KMS-11 (cell line): ENCODE results near the gene ALAS2.

Experiments used
- H2AFZ ChIP-seq: fragments of 200-600 bp; sonication (generic); 2 replicates; pipeline ENCODE4 v1.6.1; 2016; ENCODE audit warnings: antibody characterized with exemption, mixed run types, low read depth
- H3K27ac ChIP-seq: fragments of 200-600 bp; sonication (generic); 2 replicates; pipeline ENCODE4 v1.6.1; 2016; ENCODE audit warnings: mild to moderate bottlenecking, mixed run types
- H3K27me3 ChIP-seq: fragments of 200-600 bp; sonication (generic); 2 replicates; pipeline ENCODE4 v1.6.1; 2017; ENCODE audit warnings: mild to moderate bottlenecking, low read depth, mixed run types, moderate library complexity; ENCODE audit not compliant: insufficient read depth
- H3K36me3 ChIP-seq: fragments of 200-600 bp; sonication (generic); 2 replicates; pipeline ENCODE4 v1.6.1; 2017; ENCODE audit warnings: mild to moderate bottlenecking, mixed run types; ENCODE audit not compliant: insufficient read depth
- H3K4me1 ChIP-seq: fragments of 200-600 bp; sonication (generic); 2 replicates; pipeline ENCODE4 v1.6.1; 2016; ENCODE audit warnings: mild to moderate bottlenecking, low read depth, mixed run types; ENCODE audit not compliant: poor library complexity, severe bottlenecking
- H3K4me2 ChIP-seq: fragments of 200-600 bp; sonication (generic); 2 replicates; pipeline ENCODE4 v1.7.0; 2016; ENCODE audit warnings: mild to moderate bottlenecking, mixed run types
- H3K4me3 ChIP-seq: fragments of 200-600 bp; sonication (generic); IDR thresholded peaks from 2 replicates; pipeline ENCODE4 v1.6.1; 2017; ENCODE audit warnings: low read depth, low read length, mixed read lengths; ENCODE audit not compliant: insufficient read depth
- H3K79me2 ChIP-seq: fragments of 200-600 bp; sonication (generic); 2 replicates; pipeline ENCODE4 v1.6.1; 2016; ENCODE audit warnings: low read depth, mixed run types; ENCODE audit not compliant: insufficient read depth
- H3K9ac ChIP-seq: fragments of 200-600 bp; sonication (generic); 2 replicates; pipeline ENCODE4 v1.6.1; 2016; ENCODE audit warnings: mild to moderate bottlenecking, mixed run types
- H4K20me1 ChIP-seq: fragments of 200-600 bp; sonication (generic); 2 replicates; pipeline ENCODE4 v1.6.1; 2016; ENCODE audit warnings: mild to moderate bottlenecking, mixed run types; ENCODE audit not compliant: insufficient read depth
- CTCF ChIP-seq: fragments of 200-600 bp; sonication (generic); conservative IDR thresholded peaks from 2 replicates; pipeline ENCODE4 v1.6.1; 2017; ENCODE audit warnings: low read depth, mild to moderate bottlenecking, antibody characterized with exemption, low read length, moderate library complexity, mixed read lengths

Gene ALAS2

GRCh38 chrX:55007656-55008055, 23.1 kb downstream of the ALAS2 start:
- H3K4me2 ChIP-seq, result no peak overlapping the region

GRCh38 chrX:55006827-55007621, 23.8 kb downstream of the ALAS2 start:
- TF ChIP-seq CTCF, result no peak

More at GRCh38 chrX:55007656-55008055, 23.1 kb downstream of the ALAS2 start:
- Histone ChIP-seq H3K4me3 (no peak overlapping the region), H3K9ac (no peak overlapping the region), H3K27me3 (no peaks in the 10 kb centered on the region), H3K27ac (no peak overlapping the region), H4K20me1 (no peaks in the 10 kb centered on the region), H3K36me3 (no peaks in the 10 kb centered on the region), H3K4me1 (no peaks in the 10 kb centered on the region), H2AFZ (no peak overlapping the region), H3K79me2 (no peaks in the 10 kb centered on the region)
- no peak for TF ChIP-seq CTCF

GRCh38 chrX:55005256-55005655, 25.5 kb downstream of the ALAS2 start:
- H3K79me2 ChIP-seq, result peaks cover 12% of the 10 kb centered on the region
- no peak for TF ChIP-seq CTCF
- no peak overlapping the region for H3K9ac ChIP-seq
- no peaks in the 10 kb centered on the region for H4K20me1 ChIP-seq
- no peak overlapping the region for H3K4me2 ChIP-seq
- H3K4me1 ChIP-seq, result peaks cover 4% of the 10 kb centered on the region
- H2AFZ ChIP-seq, result no peak overlapping the region
- H3K4me3 ChIP-seq, result no peak overlapping the region
- no peak overlapping the region for H3K27ac ChIP-seq
- H3K27me3 ChIP-seq, result no peaks in the 10 kb centered on the region
- no peaks in the 10 kb centered on the region for H3K36me3 ChIP-seq

More at GRCh38 chrX:55006827-55007621, 23.8 kb downstream of the ALAS2 start:
- no peak overlapping the region for H2AFZ ChIP-seq
- H3K79me2 ChIP-seq, result no peaks in the 10 kb centered on the region
- H3K36me3 ChIP-seq, result no peaks in the 10 kb centered on the region
- H3K9ac ChIP-seq, result no peak overlapping the region
- H3K27ac ChIP-seq, result no peak overlapping the region
- no peaks in the 10 kb centered on the region for H3K4me1 ChIP-seq
- H3K27me3 ChIP-seq, result no peaks in the 10 kb centered on the region
- H4K20me1 ChIP-seq, result no peaks in the 10 kb centered on the region
- H3K4me2 ChIP-seq, result no peak overlapping the region
- no peak overlapping the region for H3K4me3 ChIP-seq

- Histone ChIP-seq H3K79me2 (peaks cover 12% of the 10 kb centered on the region), H3K27ac (no peak overlapping the region), H3K4me1 (peaks cover 4% of the 10 kb centered on the region), H3K27me3 (no peaks in the 10 kb centered on the region), H2AFZ (no peak overlapping the region), H4K20me1 (no peaks in the 10 kb centered on the region), H3K36me3 (no peaks in the 10 kb centered on the region), H3K4me3 (no peak overlapping the region), H3K9ac (no peak overlapping the region), H3K4me2 (no peak overlapping the region)
- TF ChIP-seq CTCF, result no peak
Measured at GRCh38 chrX:55004231-55004630, 26.5 kb downstream of the ALAS2 start.
